GM21390 (cell line): Measurements from ENCODE around the gene EEF2KMT.
A peak's percentile ranks its signal among the peaks of the same experiment; 100 is the strongest.

Experiments used
- ATAC-seq: cut with Tn5 transposase; IDR thresholded peaks from one replicate; pipeline ENCODE4 v1.9.1; 2021; ENCODE audit not compliant: unreplicated experiment

EEF2KMT gene

GRCh38 chr16:5042574-5043171 is 54.9 kb downstream of the EEF2KMT start:
- no peak for ATAC-seq

- ATAC-seq, result peak; percentile 72
These were observed 55.9 kb downstream of the EEF2KMT start for GRCh38 chr16:5041600-5042133.

- ATAC-seq, result no peak
These were observed 57.1 kb downstream of the EEF2KMT start for GRCh38 chr16:5040451-5040850.

- ATAC-seq, result no peak
These were observed 61.1 kb downstream of the EEF2KMT start for GRCh38 chr16:5036228-5037156.

- ATAC-seq, result no peak
These were observed 61.7 kb downstream of the EEF2KMT start for GRCh38 chr16:5035909-5036227.
